ENCODE results near the gene C20orf141. TPM values are rescaled to one million over a fixed set of nuclear protein-coding genes. Genes with fewer than 3 reads are reported as not detected.
"Not testable (repeated sequence)": the region's sequence is repeated elsewhere in the genome, so short reads cannot be mapped to it uniquely, and the experiment has no call there.

C20orf141 gene
- total RNA-seq, 2 experiments from 2014 or later = not detected

- intact Hi-C loops (cut with micrococcal nuclease) = no loop called here
- Mint-ChIP-seq H3K36me3 (ENCODE audit: low read depth) (peaks cover under 1% of the 10 kb centered on the region), H3K4me1 (ENCODE audit: low read depth) (peaks cover 10% of the 10 kb centered on the region), H3K9me3 (no peaks in the 10 kb centered on the region), H3K4me3 (no peak overlapping the region), H3K27me3 (peaks cover 40% of the 10 kb centered on the region), H3K27ac (no peak overlapping the region)
- no peak for TF ChIP-seq CTCF (IDR thresholded peaks at IDR 0.05)
- ATAC-seq (no peak), DNase-seq (no peak)
- ChIA-PET CTCF (no interaction called here), POLR2A (no interaction called here)
These were observed 9.7 kb upstream of the C20orf141 start for GRCh38 chr20:2804852-2805688.

GRCh38 chr20:2805689-2806350 is 9.0 kb upstream of the C20orf141 start:
- Mint-ChIP-seq H3K27ac (no peak overlapping the region), H3K4me1 (ENCODE audit: low read depth) (peaks cover 7% of the 10 kb centered on the region), H3K4me3 (no peak overlapping the region), H3K36me3 (ENCODE audit: low read depth) (no peaks in the 10 kb centered on the region), H3K9me3 (no peaks in the 10 kb centered on the region), H3K27me3 (peaks cover 39% of the 10 kb centered on the region)
- ChIA-PET CTCF (no interaction called here), POLR2A (no interaction called here)
- intact Hi-C loops (cut with micrococcal nuclease) = no loop called here
- DNase-seq (no peak), ATAC-seq (no peak)
- no peak for TF ChIP-seq CTCF (IDR thresholded peaks at IDR 0.05)

- H3K36me3 Mint-ChIP-seq (ENCODE audit: low read depth) = no peaks in the 10 kb centered on the region
- intact Hi-C loops (cut with micrococcal nuclease) = no loop called here
- ChIA-PET POLR2A (no interaction called here), CTCF (no interaction called here)
- no peaks in the 10 kb centered on the region for H3K9me3 Mint-ChIP-seq
- H3K27ac Mint-ChIP-seq = no peak overlapping the region
- DNase-seq (no peak), ATAC-seq (no peak)
- no peak for TF ChIP-seq CTCF (IDR thresholded peaks at IDR 0.05)
- H3K4me3 Mint-ChIP-seq = no peak overlapping the region
- peaks cover 2% of the 10 kb centered on the region for H3K4me1 Mint-ChIP-seq (ENCODE audit: low read depth)
- peaks cover 37% of the 10 kb centered on the region for H3K27me3 Mint-ChIP-seq
These were observed 8.5 kb upstream of the C20orf141 start for GRCh38 chr20:2806351-2806701.

- CTCF ChIA-PET = no interaction called here
- TF ChIP-seq CTCF (IDR thresholded peaks at IDR 0.05) = no peak
- H3K9me3 Mint-ChIP-seq = peaks cover 3% of the 10 kb centered on the region
- no peaks in the 10 kb centered on the region for H3K36me3 Mint-ChIP-seq (ENCODE audit: low read depth)
- H3K4me1 Mint-ChIP-seq (ENCODE audit: low read depth) = no peaks in the 10 kb centered on the region
- DNase-seq = no peak
- intact Hi-C loops (cut with micrococcal nuclease) = no loop called here
- H3K4me3 Mint-ChIP-seq = no peak overlapping the region
- POLR2A ChIA-PET = no interaction called here
- no peak overlapping the region for H3K27ac Mint-ChIP-seq
- ATAC-seq = no peak
- H3K27me3 Mint-ChIP-seq = peaks cover 32% of the 10 kb centered on the region
These were observed 7.8 kb upstream of the C20orf141 start for GRCh38 chr20:2807019-2807418.

- intact Hi-C loops (cut with micrococcal nuclease); H3K36me3 Mint-ChIP-seq (ENCODE audit: low read depth); H3K9me3 Mint-ChIP-seq; POLR2A ChIA-PET; DNase-seq; CTCF ChIA-PET; H3K27ac Mint-ChIP-seq; H3K4me3 Mint-ChIP-seq; H3K4me1 Mint-ChIP-seq (ENCODE audit: low read depth); ATAC-seq: not testable (repeated sequence)
- peaks cover 30% of the 10 kb centered on the region for H3K27me3 Mint-ChIP-seq
These were observed 6.9 kb upstream of the C20orf141 start for GRCh38 chr20:2807929-2808328.

All from activated CD8-positive, alpha-beta T cell treated with anti-CD3 and anti-CD28 coated beads for 36 hours (primary cell).